Cardiac fibroblast (primary cell): ENCODE measurements around the gene FMNL2.
A peak's percentile ranks its signal among the peaks of the same experiment; 100 is the strongest.

ENCODE experiments used
- DNase-seq, 2 donors: peaks; one replicate each; pipeline versions ENCODE4 v3.0.0 to v3.0.0-alpha.2; 2010; ENCODE audit warnings: low read depth in 2 of 2
- H3K4me3 ChIP-seq, 2 donors: replicated peaks in 1 of 2; 1 replicate in 1 of 2; 2 replicates in 1 of 2; pipeline ENCODE4 v1.5.1; 2011; ENCODE audit warnings: low read depth in 2 of 2, low read length in 2 of 2, mild to moderate bottlenecking in 2 of 2, moderate library complexity in 1 of 2
- TF ChIP-seq, protein P1 (sequence below): IDR thresholded peaks from one replicate; pipeline ENCODE4 v1.5.1; 2011; ENCODE audit warnings: low read depth, mild to moderate bottlenecking, low read length, inconsistent platforms

The FMNL2 gene

DNA sequence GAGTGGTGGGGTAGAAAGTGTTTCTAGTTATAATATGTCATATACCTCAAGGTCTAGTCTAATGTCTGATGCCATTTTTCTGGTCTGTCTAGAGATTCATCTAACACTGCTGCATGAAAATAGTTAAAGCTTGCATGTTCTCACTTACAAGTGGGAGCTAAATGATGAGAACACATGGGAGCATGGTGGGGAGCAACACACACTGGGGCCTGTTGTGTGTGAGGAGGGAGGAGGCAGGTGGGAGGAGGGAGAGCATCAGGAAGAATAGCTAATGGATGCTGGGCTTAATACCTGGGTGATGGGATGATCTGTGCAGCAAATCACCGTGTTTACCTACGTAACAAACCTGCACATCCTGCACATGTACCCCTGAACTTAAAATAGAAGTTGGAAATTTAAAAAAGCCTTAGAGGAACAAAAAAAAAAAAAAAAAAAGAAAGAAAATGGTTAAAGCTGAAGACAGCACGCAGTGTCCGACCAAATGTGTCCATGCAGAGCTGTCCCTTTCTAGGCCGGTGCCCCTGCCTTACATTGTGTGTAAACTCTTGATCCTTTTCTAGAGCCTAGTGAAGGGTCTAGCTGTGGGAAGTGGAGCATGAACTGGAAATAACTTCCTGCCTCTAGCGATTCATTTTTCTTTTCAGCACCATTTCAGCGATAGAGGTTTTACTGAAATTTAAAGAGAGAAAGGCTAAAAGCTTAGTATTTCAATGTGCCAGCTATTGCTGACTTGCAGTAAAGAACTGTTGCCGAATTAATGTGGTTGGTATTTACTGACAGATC lies 94.0 kb downstream of the FMNL2 start:
- H3K4me3 ChIP-seq: no peak overlapping the region
- no peak for DNase-seq
- TF ChIP-seq, protein P1, sequence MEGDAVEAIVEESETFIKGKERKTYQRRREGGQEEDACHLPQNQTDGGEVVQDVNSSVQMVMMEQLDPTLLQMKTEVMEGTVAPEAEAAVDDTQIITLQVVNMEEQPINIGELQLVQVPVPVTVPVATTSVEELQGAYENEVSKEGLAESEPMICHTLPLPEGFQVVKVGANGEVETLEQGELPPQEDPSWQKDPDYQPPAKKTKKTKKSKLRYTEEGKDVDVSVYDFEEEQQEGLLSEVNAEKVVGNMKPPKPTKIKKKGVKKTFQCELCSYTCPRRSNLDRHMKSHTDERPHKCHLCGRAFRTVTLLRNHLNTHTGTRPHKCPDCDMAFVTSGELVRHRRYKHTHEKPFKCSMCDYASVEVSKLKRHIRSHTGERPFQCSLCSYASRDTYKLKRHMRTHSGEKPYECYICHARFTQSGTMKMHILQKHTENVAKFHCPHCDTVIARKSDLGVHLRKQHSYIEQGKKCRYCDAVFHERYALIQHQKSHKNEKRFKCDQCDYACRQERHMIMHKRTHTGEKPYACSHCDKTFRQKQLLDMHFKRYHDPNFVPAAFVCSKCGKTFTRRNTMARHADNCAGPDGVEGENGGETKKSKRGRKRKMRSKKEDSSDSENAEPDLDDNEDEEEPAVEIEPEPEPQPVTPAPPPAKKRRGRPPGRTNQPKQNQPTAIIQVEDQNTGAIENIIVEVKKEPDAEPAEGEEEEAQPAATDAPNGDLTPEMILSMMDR: no peak

DNA sequence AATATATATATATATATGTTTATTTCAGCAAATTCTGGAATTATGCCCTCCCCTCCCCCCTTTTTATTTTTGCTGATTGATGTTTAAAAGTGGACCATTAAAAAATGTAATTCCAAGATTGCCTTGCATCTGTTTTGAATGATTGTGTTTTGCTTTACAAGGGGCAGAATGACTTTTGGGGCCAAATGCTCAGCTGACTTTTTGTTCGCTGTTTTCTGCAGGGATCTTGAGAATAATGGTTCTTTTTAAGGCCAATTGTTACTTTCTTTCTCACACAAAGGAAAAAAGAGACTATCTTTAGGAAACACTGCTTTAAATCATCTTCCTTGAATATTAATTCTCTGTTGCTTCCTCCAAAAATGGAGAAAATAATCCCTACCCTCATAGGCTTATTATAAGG lies 95.9 kb downstream of the FMNL2 start:
- TF ChIP-seq, protein P1: no peak
- H3K4me3 ChIP-seq: no peak overlapping the region
- no peak for DNase-seq

DNA sequence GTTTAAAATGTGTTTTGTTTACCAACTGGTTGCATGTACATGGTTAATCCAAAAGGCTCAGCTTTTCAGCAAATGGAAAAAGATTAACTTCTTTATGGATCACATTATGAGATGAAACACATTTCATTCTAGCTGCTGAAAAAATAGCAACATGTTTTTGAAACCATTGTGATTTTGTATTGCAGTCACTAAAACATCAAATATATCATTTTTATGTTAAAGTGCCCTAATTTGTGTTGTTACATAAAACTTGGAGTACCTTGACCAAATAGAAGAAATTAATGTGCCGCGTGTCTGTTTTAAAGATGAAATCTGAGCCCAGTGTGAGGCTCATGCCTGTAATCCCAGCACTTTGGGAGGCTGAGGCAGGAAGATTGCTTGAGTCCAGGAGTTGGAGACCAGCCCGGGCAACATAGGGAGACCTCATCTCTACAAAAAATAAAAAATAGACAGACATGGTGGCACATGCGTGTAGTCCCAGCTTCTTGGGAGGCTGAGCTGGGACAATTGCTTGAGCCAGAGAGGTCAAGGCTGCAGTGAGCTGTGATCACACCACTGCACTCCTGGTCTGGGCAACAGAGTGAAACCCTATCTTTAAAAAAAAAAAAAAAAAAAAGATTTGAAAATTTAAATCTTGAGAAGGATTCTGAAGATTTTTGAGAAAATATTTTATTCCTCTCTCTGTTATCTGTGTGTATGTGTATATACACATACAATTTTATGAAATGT lies 96.6 kb downstream of the FMNL2 start:
- TF ChIP-seq, protein P1: no peak
- peak in 1 of 2 donors; percentile 18 for DNase-seq

DNA sequence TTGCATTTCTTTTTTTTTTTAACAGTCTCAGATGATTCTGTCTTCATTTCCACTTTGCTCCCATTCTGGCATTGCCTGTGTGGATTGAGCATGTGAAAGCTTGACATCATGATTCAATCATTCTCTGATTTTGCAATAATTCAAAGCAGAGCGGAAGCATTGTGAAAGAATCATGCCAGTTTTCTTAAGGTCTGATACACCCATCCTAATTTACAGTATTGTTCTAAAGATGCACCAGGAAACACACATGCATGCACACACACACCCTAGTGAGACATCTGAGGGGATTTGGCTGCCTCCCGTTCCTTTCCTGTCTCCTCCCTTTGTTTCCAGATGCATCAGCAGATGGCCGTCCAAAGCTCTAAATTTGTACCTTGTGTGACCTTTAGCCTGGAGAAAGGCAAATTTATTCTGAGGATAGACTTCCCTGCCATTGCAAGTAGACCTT lies 97.3 kb downstream of the FMNL2 start:
- peak; percentile 95 to 98 for DNase-seq
- no peak overlapping the region for H3K4me3 ChIP-seq
- TF ChIP-seq, protein P1: no peak

More for the DNA sequence above, 96.6 kb downstream of the FMNL2 start:
- no peak overlapping the region for H3K4me3 ChIP-seq

DNA sequence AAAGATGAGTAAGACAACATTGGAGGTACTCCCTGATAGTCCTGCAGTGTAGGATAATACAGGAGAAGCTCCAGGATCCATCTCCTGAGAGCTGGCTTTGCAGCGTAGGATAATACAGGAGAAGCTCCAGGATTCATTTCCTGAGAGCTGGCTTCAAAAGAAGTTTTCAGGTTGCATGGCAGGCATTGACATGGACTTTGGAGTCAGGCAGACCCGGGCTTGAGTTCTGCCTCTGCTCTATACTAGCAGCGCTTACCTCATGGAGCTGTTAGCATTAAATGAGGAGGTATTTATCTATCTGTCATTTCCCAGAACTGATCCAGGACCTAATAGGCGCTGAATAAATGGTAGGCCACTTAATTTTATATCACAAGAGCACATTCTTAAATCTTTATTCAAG lies 97.8 kb downstream of the FMNL2 start:
- DNase-seq: no peak
- TF ChIP-seq, protein P1: no peak
- H3K4me3 ChIP-seq: no peak overlapping the region

DNA sequence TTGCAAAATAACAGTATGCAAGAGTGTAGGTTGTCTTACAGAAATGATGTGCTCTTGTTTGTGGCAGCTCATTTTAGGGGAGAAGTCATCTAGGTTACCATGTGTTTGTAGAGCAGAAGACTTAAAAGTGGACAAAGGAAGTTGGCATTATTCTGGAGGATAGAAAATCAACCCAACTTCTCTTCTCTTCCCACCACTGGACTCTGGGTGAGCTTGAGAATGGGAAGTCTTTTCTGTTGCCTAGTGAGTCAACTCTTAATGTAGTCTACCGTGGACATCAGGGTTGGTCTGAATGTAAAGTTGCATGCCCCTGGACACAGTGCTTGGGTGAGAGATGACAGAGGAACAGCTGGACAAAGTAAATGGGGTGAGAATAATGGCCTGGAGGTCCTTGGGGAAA lies 98.3 kb downstream of the FMNL2 start:
- TF ChIP-seq, protein P1: no peak
- no peak overlapping the region for H3K4me3 ChIP-seq
- DNase-seq: no peak
